T-cell (primary cell): Measurements from ENCODE around the gene ANKRD44. TPM values are rescaled to one million over a fixed set of nuclear protein-coding genes. Genes with fewer than 3 reads are reported as not detected.

ENCODE experiments used
- ATAC-seq, 4 experiments: fragments of 200-7000 bp in 3 of 4; fragments of 150-1000 bp in 1 of 4; cut with Tn5 transposase; replicated peaks in 1 of 4; 1 replicate in 3 of 4; 2 replicates in 1 of 4; pipeline ENCODE4 v1.10.0; 2021; ENCODE audit warnings: moderate library complexity in 3 of 4, mild to moderate bottlenecking in 2 of 4, moderate number of reproducible peaks in 1 of 4
- CTCF ChIA-PET, 2 donors: fragments of 300-600 bp; sonication (Branson Sonifier 250); formaldehyde crosslinking; loops; one replicate each; lab custom pipeline; 2022; ENCODE audit warnings: antibody characterized with exemption in 2 of 2; lab: Charles Lee
- POLR2A ChIA-PET, 2 donors: fragments of 300-600 bp; sonication (Branson Sonifier 250); formaldehyde crosslinking; loops; one replicate each; lab custom pipeline; 2022; ENCODE audit warnings: antibody characterized with exemption in 2 of 2; lab: Charles Lee
- DNase-seq, 35 experiments: peaks; one replicate each; pipeline versions ENCODE4 v3.0.0 to v3.0.0-alpha.2; 2013 to 2023
- H3K27ac ChIP-seq: one replicate; pipeline ENCODE4 v1.5.1; 2013; ENCODE audit warnings: low read length
- H3K27me3 ChIP-seq, 2 experiments: replicated peaks in 1 of 2; 1 replicate in 1 of 2; 2 replicates in 1 of 2; pipeline versions ENCODE4 v1.6.1 to v1.7.0; 2013; ENCODE audit warnings: low read length in 1 of 2, mixed read lengths in 1 of 2; ENCODE audit not compliant: control insufficient read depth in 2 of 2, insufficient read depth in 2 of 2; ENCODE audit errors: extremely low read depth in 1 of 2
- H3K36me3 ChIP-seq, 2 donors: 1 replicate in 1 of 2; 2 replicates in 1 of 2; pipeline versions ENCODE4 v1.6.1 to v1.7.0; 2013; ENCODE audit warnings: low read length in 1 of 2; ENCODE audit not compliant: control insufficient read depth in 2 of 2, insufficient read depth in 1 of 2; ENCODE audit errors: extremely low read depth in 1 of 2
- H3K4me1 ChIP-seq, 2 experiments: 1 replicate in 1 of 2; 2 replicates in 1 of 2; pipeline versions ENCODE4 v1.6.1 to v1.7.0; 2013; ENCODE audit warnings: low read length in 2 of 2, mixed read lengths in 1 of 2; ENCODE audit not compliant: insufficient read depth in 2 of 2, control insufficient read depth in 1 of 2; ENCODE audit errors: extremely low read depth in 1 of 2
- H3K4me3 ChIP-seq, 2 donors: 1 replicate in 1 of 2; 2 replicates in 1 of 2; pipeline versions ENCODE4 v1.5.1 to v1.7.0; 2013; ENCODE audit warnings: mild to moderate bottlenecking in 2 of 2, low read length in 1 of 2, moderate library complexity in 1 of 2; ENCODE audit not compliant: control insufficient read depth in 1 of 2; ENCODE audit errors: extremely low read depth in 1 of 2
- H3K9me3 ChIP-seq: 2 replicates; pipeline ENCODE4 v1.7.0; 2013
- H3K27ac Mint-ChIP-seq, 2 donors: one replicate each; pipeline ENCODE4 v1.8.0; 2020 to 2021; ENCODE audit warnings: mild to moderate bottlenecking in 2 of 2, mixed read lengths in 2 of 2
- H3K27me3 Mint-ChIP-seq, 2 donors: one replicate each; pipeline ENCODE4 v1.8.0; 2021 to 2022; ENCODE audit warnings: mixed read lengths in 2 of 2
- H3K36me3 Mint-ChIP-seq: one replicate; pipeline ENCODE4 v1.8.0; 2021; ENCODE audit warnings: mixed read lengths
- H3K4me1 Mint-ChIP-seq, 3 donors: one replicate each; pipeline ENCODE4 v1.8.0; 2020 to 2022; ENCODE audit warnings: mixed read lengths in 3 of 3, mild to moderate bottlenecking in 1 of 3
- H3K4me3 Mint-ChIP-seq, 3 donors: one replicate each; pipeline ENCODE4 v1.8.0; 2020 to 2022; ENCODE audit warnings: mild to moderate bottlenecking in 3 of 3, mixed read lengths in 3 of 3, moderate library complexity in 3 of 3
- H3K9me3 Mint-ChIP-seq, 3 donors: one replicate each; pipeline ENCODE4 v1.8.0; 2020 to 2022; ENCODE audit warnings: mixed read lengths in 3 of 3
- WGBS: methylation state at CpG from one replicate; pipeline ENCODE4 v1.1.5; 2013; ENCODE audit warnings: missing lambda C conversion rate; ENCODE audit not compliant: insufficient coverage; 5-methylcytosine and 5-hydroxymethylcytosine counted together
- total RNA-seq, 35 experiments: library from RNA in 6 of 35; stranded (reverse) in 6 of 35; fragments of 120-200 nt in 1 of 35; gene quantifications; one replicate each; pipeline versions ENCODE4 v1.2.1 to v1.2.4 and lab custom pipeline; 2013 to 2026

The ANKRD44 gene
- total RNA-seq, 5 donors from 2014 or later (not counting 1 experiment from before 2014, with no cell fraction given) = 225 to 333 (median 238) TPM

DNA sequence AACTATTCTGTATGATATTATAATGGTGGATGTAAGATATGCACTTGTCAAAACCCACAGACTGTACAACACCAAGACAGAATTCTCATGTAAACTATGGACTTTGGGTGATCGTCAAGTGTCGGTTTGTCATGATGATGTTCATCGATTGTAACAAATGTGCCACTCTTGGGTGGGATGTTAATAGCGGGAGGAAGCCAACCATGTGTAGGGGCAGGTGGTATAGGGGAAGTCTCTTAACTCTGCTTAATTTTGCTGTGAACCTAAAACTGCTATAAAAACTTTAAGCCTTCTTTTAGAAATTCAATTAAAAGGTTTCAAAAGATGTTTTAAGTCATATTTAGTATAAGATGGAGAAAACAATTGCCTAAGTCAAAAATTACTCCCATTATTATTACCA, 139.0 kb downstream of the ANKRD44 start:
- H3K4me1 ChIP-seq = peaks cover 4 to 28% of the 10 kb centered on the region in 2 experiments
- H3K36me3 ChIP-seq = peaks cover 0 to 29% of the 10 kb centered on the region in 2 donors
- no peak overlapping the region for H3K4me3 ChIP-seq
- no peak overlapping the region for H3K27ac ChIP-seq
- DNase-seq (no peak), ATAC-seq (no peak)
- Mint-ChIP-seq H3K36me3 (peaks cover 12% of the 10 kb centered on the region), H3K9me3 (no peaks in the 10 kb centered on the region), H3K4me1 (peaks cover 85 to 91% (median 86%) of the 10 kb centered on the region in 3 donors), H3K4me3 (no peak overlapping the region), H3K27me3 (no peaks in the 10 kb centered on the region), H3K27ac (peak overlapping the region; percentile 56 to 84)
- ChIA-PET POLR2A (interaction anchor here in 1 of 2 donors (0.7 kb wide), 1 partner anchor 165 kb away, joined by 7 read pairs; no protein-coding TSS in a partner anchor), CTCF (interaction anchor here (0.5 to 6.5 kb wide), 7 partner anchors 10 to 177 kb away, joined by 3 to 50 read pairs (median 5); no protein-coding TSS in a partner anchor)
- no peaks in the 10 kb centered on the region for H3K9me3 ChIP-seq
- H3K27me3 ChIP-seq = no peaks in the 10 kb centered on the region
- no CpG with 5 or more reads among the region's 4 CpGs for WGBS

DNA sequence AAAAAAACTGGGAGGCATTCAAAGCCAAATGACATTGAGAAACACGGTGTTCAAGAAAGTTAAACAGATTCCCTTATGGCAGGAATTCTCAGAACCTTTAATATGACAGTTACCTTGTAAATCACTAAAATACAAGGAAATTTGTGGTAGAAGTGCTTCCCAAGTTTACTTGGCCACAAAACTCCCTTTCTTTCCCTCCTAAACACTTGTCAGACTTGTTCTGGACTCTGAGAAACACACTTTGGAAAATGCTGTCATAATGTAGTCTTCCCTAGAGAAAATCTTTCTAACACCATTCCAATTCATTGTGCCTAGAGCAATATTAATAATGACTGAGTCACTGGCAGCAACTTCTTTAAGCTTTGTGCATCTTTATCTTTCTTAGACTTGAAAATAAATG, 140.4 kb downstream of the ANKRD44 start:
- Histone ChIP-seq H3K36me3 (peaks cover 0 to 30% of the 10 kb centered on the region in 2 donors), H3K4me3 (no peak overlapping the region), H3K4me1 (peaks cover 9 to 30% of the 10 kb centered on the region in 2 experiments), H3K27ac (no peak overlapping the region), H3K27me3 (no peaks in the 10 kb centered on the region), H3K9me3 (no peaks in the 10 kb centered on the region)
- H3K9me3 Mint-ChIP-seq = no peaks in the 10 kb centered on the region
- ATAC-seq (no peak), DNase-seq (no peak)
- no peaks in the 10 kb centered on the region for H3K27me3 Mint-ChIP-seq
- peaks cover 79 to 91% (median 84%) of the 10 kb centered on the region in 3 donors for H3K4me1 Mint-ChIP-seq
- ChIA-PET POLR2A (interaction anchor here in 1 of 2 donors (0.5 kb wide), 1 partner anchor 70 kb away, joined by 4 read pairs; no protein-coding TSS in a partner anchor), CTCF (interaction anchor here (0.5 to 6.5 kb wide), 8 partner anchors 18 to 277 kb away, joined by 3 to 50 read pairs (median 4); no protein-coding TSS in a partner anchor)
- peak overlapping the region; percentile 72 to 84 for H3K27ac Mint-ChIP-seq
- no peak overlapping the region for H3K4me3 Mint-ChIP-seq
- H3K36me3 Mint-ChIP-seq = peaks cover 13% of the 10 kb centered on the region
- WGBS = no CpG with 5 or more reads among the region's 1 CpG

DNA sequence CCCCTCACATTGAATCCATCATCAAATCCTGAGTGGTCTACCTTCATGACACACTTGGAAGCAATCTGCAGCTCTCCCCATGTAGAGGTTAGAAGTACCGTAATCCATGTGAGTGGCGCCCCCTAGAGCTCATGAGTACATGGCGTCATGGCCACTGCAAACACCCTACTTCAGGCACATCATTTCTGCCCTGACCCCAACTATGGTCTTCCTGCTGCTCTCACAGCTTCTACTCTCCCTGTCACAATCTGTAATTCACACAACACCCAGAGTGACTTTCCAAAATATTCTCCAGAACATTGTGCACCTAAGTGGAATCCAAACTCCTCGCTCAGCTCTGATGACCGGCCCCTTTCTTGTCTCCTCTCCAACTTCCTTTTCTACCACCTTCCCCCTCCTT, 141.9 kb downstream of the ANKRD44 start:
- peak; percentile 69 to 86 (median 72) for ATAC-seq
- H3K27ac ChIP-seq = peak overlapping the region; percentile 16

DNA sequence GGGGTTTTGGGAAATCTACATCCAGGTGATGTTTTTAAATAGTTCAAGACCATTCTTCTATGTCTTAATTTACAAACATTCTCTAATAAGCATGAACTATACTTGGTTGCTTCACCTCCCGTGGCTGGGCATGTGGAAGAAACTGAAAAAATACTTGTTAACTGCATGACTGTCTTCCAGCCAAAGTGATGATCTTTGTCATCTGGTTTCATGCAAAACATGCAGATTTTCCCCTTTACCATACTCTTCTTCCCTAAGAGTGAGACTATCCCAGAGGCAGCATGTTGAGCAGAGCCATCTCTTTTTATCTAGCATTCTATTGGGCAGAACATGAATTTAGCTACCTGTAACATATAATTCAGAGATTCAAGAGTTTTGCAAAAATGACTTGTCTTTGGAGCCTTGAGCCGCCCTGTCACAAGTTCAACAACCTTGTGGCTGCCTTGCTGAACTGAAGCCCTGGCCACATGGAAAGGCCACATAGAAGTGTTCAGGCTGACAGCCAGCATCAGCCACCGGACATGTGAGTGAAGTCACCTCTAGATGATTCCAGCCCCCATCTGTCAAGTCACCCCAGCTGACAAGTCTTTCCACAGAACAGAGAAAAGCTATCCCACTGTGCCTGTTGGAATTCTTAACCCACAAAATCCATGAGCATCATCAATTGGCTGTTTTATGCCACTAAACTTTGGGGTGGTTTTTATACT, 142.8 kb downstream of the ANKRD44 start:
- H3K27ac ChIP-seq = peak overlapping the region; percentile 5
- Mint-ChIP-seq H3K27me3 (no peaks in the 10 kb centered on the region), H3K4me3 (no peak overlapping the region), H3K27ac (peak overlapping the region; percentile 70 to 80), H3K9me3 (no peaks in the 10 kb centered on the region), H3K36me3 (peaks cover 12% of the 10 kb centered on the region), H3K4me1 (peaks cover 78 to 91% (median 85%) of the 10 kb centered on the region in 3 donors)
- ATAC-seq (no peak), DNase-seq (no peak)
- H3K27me3 ChIP-seq = no peaks in the 10 kb centered on the region
- CTCF ChIA-PET = interaction anchor here (0.5 to 6.5 kb wide), 27 partner anchors 10 to 793 kb away, joined by 3 to 50 read pairs (median 4); no protein-coding TSS in a partner anchor
- POLR2A ChIA-PET = interaction anchor here (0.6 to 1.5 kb wide), 3 partner anchors 23 to 54 kb away, joined by 3 to 4 read pairs (median 3); no protein-coding TSS in a partner anchor
- H3K9me3 ChIP-seq = no peaks in the 10 kb centered on the region
- H3K4me3 ChIP-seq = no peak overlapping the region
- 85% methylated on average over 3 of the region's 3 CpGs for WGBS
- H3K4me1 ChIP-seq = peaks cover 14 to 52% of the 10 kb centered on the region in 2 experiments
- H3K36me3 ChIP-seq = peaks cover 0 to 39% of the 10 kb centered on the region in 2 donors

More for the DNA sequence above, 141.9 kb downstream of the ANKRD44 start:
- peak overlapping the region; percentile 72 for H3K27ac Mint-ChIP-seq
- H3K36me3 Mint-ChIP-seq = peaks cover 12% of the 10 kb centered on the region
- H3K4me3 ChIP-seq = no peak overlapping the region
- no peaks in the 10 kb centered on the region for H3K27me3 Mint-ChIP-seq
- ChIA-PET CTCF (interaction anchor here (0.5 to 6.5 kb wide), 39 partner anchors 9 to 877 kb away, joined by 3 to 50 read pairs (median 4); no protein-coding TSS in a partner anchor), POLR2A (interaction anchor here in 1 of 2 donors (0.5 to 1.3 kb wide), 3 partner anchors 30 to 344 kb away, joined by 3 to 4 read pairs (median 4); no protein-coding TSS in a partner anchor)
- peaks cover 73 to 88% (median 80%) of the 10 kb centered on the region in 3 donors for H3K4me1 Mint-ChIP-seq
- peak overlapping the region in 1 of 3 donors; percentile 9 for H3K4me3 Mint-ChIP-seq
- peak; percentile 36 to 82 (median 65) for DNase-seq
- no peaks in the 10 kb centered on the region for H3K27me3 ChIP-seq
- H3K36me3 ChIP-seq = peaks cover 0 to 32% of the 10 kb centered on the region in 2 donors
- H3K4me1 ChIP-seq = peaks cover 9 to 42% of the 10 kb centered on the region in 2 experiments
- H3K9me3 Mint-ChIP-seq = no peaks in the 10 kb centered on the region
- 54% methylated on average over 5 of the region's 5 CpGs for WGBS
- no peaks in the 10 kb centered on the region for H3K9me3 ChIP-seq

DNA sequence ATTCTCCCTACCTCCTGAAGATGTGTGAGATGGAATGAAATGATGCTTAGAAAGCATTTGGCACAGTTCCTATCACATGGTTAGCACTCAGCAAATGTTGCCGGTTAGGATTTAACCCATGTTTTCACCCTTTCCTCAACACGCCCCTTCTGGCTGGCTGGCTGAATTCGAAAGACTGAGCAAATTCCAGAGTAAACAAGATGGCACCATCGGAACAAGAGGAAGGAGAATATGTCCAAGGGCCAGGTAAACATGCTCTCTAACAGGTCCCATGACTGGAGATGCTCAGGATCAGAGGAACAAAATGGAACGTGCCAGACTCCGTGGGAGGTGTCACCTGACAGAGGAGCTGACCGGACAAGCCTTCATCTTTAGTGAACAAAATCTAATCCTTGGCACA, 145.6 kb downstream of the ANKRD44 start:
- peak overlapping the region; percentile 66 to 83 for H3K27ac Mint-ChIP-seq
- POLR2A ChIA-PET = interaction anchor here (0.5 to 0.6 kb wide), 2 partner anchors 14 to 32 kb away, joined by 4 to 6 read pairs; no protein-coding TSS in a partner anchor

More for the DNA sequence above, 145.6 kb downstream of the ANKRD44 start:
- peaks cover 5 to 33% of the 10 kb centered on the region in 2 donors for H3K36me3 ChIP-seq
- H3K4me3 Mint-ChIP-seq = peak overlapping the region in 1 of 3 donors; percentile 41
- DNase-seq = no peak
- no peaks in the 10 kb centered on the region for H3K9me3 ChIP-seq
- no peaks in the 10 kb centered on the region for H3K27me3 Mint-ChIP-seq
- WGBS = 98% methylated on average over 6 of the region's 7 CpGs
- CTCF ChIA-PET = interaction anchor here (0.8 to 2.6 kb wide), 5 partner anchors 9 to 51 kb away, joined by 3 to 12 read pairs (median 3); no protein-coding TSS in a partner anchor
- peaks cover 31 to 69% of the 10 kb centered on the region in 2 experiments for H3K4me1 ChIP-seq
- peaks cover 14% of the 10 kb centered on the region for H3K36me3 Mint-ChIP-seq
- no peaks in the 10 kb centered on the region for H3K27me3 ChIP-seq
- no peak overlapping the region for H3K27ac ChIP-seq
- peaks cover 83 to 92% (median 88%) of the 10 kb centered on the region in 3 donors for H3K4me1 Mint-ChIP-seq
- no peaks in the 10 kb centered on the region for H3K9me3 Mint-ChIP-seq
- no peak for ATAC-seq
- H3K4me3 ChIP-seq = no peak overlapping the region
